Upper lobe of left lung (tissue), 4 donors: ENCODE data around the gene ARHGAP23.

Experiments
- EP300 ChIP-seq, 4 donors: sonication (generic); formaldehyde crosslinking; IDR thresholded peaks; one replicate each; pipeline ENCODE4 v1.5.1; 2017; ENCODE audit warnings: antibody characterized with exemption in 4 of 4, control low read depth in 2 of 4
- POLR2A ChIP-seq, 4 donors: fragments of 450-650 bp; IDR thresholded peaks; one replicate each; pipeline ENCODE4 v1.5.1; 2016 to 2017; ENCODE audit warnings: antibody characterized with exemption in 4 of 4, mild to moderate bottlenecking in 2 of 4
- POLR2AphosphoS5 ChIP-seq, 2 donors: sonication (generic); formaldehyde crosslinking; IDR thresholded peaks; one replicate each; pipeline ENCODE4 v1.5.1; 2017; ENCODE audit warnings: antibody characterized with exemption in 2 of 2
- TF ChIP-seq, protein P1 (sequence below), 6 experiments: fragments of 450-650 bp in 4 of 6; fragments of 200-600 bp in 2 of 6; sonication (generic) in 2 of 6; IDR thresholded peaks; one replicate each; pipeline ENCODE4 v1.5.1; 2016 to 2019; ENCODE audit warnings: antibody characterized with exemption in 6 of 6

DNA sequence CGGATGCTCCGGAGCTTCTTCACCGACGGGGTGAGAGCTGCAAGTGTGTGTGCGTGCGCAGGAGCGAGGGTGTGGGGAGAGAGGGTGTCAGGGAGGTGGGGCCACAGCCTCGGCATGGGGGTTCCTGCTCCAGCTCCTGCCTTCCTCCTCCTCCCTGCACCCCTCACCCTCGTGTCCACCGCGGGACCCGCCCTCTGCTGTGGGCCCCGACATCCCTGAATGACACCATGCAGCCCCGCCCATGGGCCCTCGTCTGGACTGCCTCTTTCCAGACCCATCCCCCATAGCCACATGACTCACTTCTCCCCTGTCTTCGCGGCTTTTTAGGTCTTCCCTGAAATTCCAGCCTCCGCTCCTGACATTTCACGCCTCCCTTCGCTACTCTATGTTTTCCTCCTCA lies 41.6 kb downstream of the ARHGAP23 start:
- TF ChIP-seq, protein P1, sequence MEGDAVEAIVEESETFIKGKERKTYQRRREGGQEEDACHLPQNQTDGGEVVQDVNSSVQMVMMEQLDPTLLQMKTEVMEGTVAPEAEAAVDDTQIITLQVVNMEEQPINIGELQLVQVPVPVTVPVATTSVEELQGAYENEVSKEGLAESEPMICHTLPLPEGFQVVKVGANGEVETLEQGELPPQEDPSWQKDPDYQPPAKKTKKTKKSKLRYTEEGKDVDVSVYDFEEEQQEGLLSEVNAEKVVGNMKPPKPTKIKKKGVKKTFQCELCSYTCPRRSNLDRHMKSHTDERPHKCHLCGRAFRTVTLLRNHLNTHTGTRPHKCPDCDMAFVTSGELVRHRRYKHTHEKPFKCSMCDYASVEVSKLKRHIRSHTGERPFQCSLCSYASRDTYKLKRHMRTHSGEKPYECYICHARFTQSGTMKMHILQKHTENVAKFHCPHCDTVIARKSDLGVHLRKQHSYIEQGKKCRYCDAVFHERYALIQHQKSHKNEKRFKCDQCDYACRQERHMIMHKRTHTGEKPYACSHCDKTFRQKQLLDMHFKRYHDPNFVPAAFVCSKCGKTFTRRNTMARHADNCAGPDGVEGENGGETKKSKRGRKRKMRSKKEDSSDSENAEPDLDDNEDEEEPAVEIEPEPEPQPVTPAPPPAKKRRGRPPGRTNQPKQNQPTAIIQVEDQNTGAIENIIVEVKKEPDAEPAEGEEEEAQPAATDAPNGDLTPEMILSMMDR (IDR thresholded peaks at IDR 0.05) = no peak
- TF ChIP-seq POLR2A (IDR thresholded peaks at IDR 0.05) (no peak), EP300 (IDR thresholded peaks at IDR 0.05) (no peak), POLR2AphosphoS5 (IDR thresholded peaks at IDR 0.05) (no peak)
